Caco-2 (cell line): ENCODE measurements around the gene COL4A3. TPM values are rescaled to one million over a fixed set of nuclear protein-coding genes. Genes with fewer than 3 reads are reported as not detected.

Experiments
- BruUV-seq: library from RNA; stranded (reverse); fragments of 400-500 nt; replicated peaks from 2 replicates; lab custom pipeline; 2021; lab: Mats Ljungman, UMichigan
- CTCF ChIA-PET: fragments of 300-600 bp; sonication (Branson Sonifier 250); formaldehyde crosslinking; loops from one replicate; lab custom pipeline; 2022; ENCODE audit warnings: antibody characterized with exemption; lab: Charles Lee
- POLR2A ChIA-PET: fragments of 300-600 bp; sonication (Branson Sonifier 250); formaldehyde crosslinking; loops from one replicate; lab custom pipeline; 2022; ENCODE audit warnings: antibody characterized with exemption; lab: Charles Lee
- DNase-seq, 2 experiments: peaks; one replicate each; pipeline versions ENCODE4 v3.0.0 to v3.0.0-alpha.2; 2020 to 2022
- H3K27me3 ChIP-seq: replicated peaks from 2 replicates; pipeline ENCODE4 v1.6.0; 2011; ENCODE audit warnings: low read length; ENCODE audit not compliant: control insufficient read depth, insufficient read depth
- H3K36me3 ChIP-seq: 2 replicates; pipeline ENCODE4 v1.5.1; 2011; ENCODE audit warnings: low read length; ENCODE audit not compliant: control insufficient read depth, insufficient read depth
- H3K4me1 ChIP-seq: fragments of 250-450 bp; sonication (Bioruptor Pico); 2 replicates; pipeline ENCODE4 v1.5.1; 2020; ENCODE audit warnings: mild to moderate bottlenecking
- H3K4me3 ChIP-seq: 2 replicates; pipeline ENCODE4 v1.5.1; 2011; ENCODE audit warnings: low read depth, mild to moderate bottlenecking, control low read depth, low read length
- H3K9me3 ChIP-seq: fragments of 250-450 bp; sonication (Bioruptor Pico); 2 replicates; pipeline ENCODE4 v1.5.1; 2020; ENCODE audit warnings: mild to moderate bottlenecking, moderate library complexity
- H3K27ac Mint-ChIP-seq: one replicate; pipeline ENCODE4 v1.8.0; 2022; ENCODE audit warnings: mixed read lengths; ENCODE audit not compliant: unreplicated experiment
- H3K27me3 Mint-ChIP-seq: one replicate; pipeline ENCODE4 v1.8.0; 2022; ENCODE audit warnings: mixed read lengths; ENCODE audit not compliant: insufficient read depth, unreplicated experiment
- H3K36me3 Mint-ChIP-seq: one replicate; pipeline ENCODE4 v1.8.0; 2022; ENCODE audit warnings: mild to moderate bottlenecking, mixed read lengths; ENCODE audit not compliant: insufficient read depth, unreplicated experiment
- H3K4me1 Mint-ChIP-seq: one replicate; pipeline ENCODE4 v1.8.0; 2022; ENCODE audit warnings: low read depth, mixed read lengths; ENCODE audit not compliant: unreplicated experiment
- H3K4me3 Mint-ChIP-seq: one replicate; pipeline ENCODE4 v1.8.0; 2022; ENCODE audit warnings: mild to moderate bottlenecking, moderate library complexity, mixed read lengths; ENCODE audit not compliant: unreplicated experiment
- H3K9me3 Mint-ChIP-seq: one replicate; pipeline ENCODE4 v1.8.0; 2022; ENCODE audit warnings: mixed read lengths; ENCODE audit not compliant: unreplicated experiment
- intact Hi-C: fragments of 100-400 bp; cut with micrococcal nuclease; formaldehyde crosslinking; loops from one replicate; pipeline ENCODE4 v1.10.0; 2022; ENCODE audit not compliant: unreplicated experiment
- total RNA-seq: library from RNA; stranded (reverse); gene quantifications from 2 replicates; pipeline ENCODE4 v1.2.3, GENCODE V29; 2022
- TF ChIP-seq, protein P1 (sequence below), 2 experiments: fragments of 200-600 bp in 1 of 2; IDR thresholded peaks; 1 replicate in 1 of 2; 2 replicates in 1 of 2; pipeline versions ENCODE4 v1.5.1 to v1.8.0; 2011 to 2022; ENCODE audit warnings: antibody characterized with exemption in 1 of 2, control low read depth in 1 of 2, inconsistent platforms in 1 of 2, low read depth in 1 of 2, low read length in 1 of 2, mild to moderate bottlenecking in 1 of 2, moderate library complexity in 1 of 2; ENCODE audit not compliant: insufficient read depth in 1 of 2, severe bottlenecking in 1 of 2, unreplicated experiment in 1 of 2

The COL4A3 gene
- total RNA-seq, 1 experiment from 2014 or later = 4.2 TPM

DNA sequence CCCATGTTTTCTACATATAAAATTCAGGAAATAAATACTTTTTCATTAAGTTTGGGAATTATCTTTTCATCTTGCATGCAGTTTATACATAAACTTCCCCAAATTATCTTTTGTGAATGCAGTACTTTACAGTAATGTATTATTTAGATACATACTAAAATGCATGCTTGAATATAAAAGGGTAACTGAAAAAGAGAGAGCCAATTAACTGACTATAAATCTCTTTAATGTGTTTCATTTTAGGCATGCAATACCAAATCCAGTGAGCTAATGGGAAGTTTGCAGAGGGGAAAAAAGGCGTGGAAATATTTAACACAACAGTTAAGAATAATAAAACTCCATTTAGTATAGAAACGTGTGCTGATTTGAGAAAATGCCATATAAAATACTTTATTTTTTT lies 39.6 kb upstream of the COL4A3 start:
- H3K9me3 ChIP-seq = no peaks in the 10 kb centered on the region
- POLR2A ChIA-PET = no interaction called here
- Mint-ChIP-seq H3K27me3 (no peaks in the 10 kb centered on the region), H3K9me3 (no peaks in the 10 kb centered on the region), H3K4me3 (no peak overlapping the region), H3K27ac (no peak overlapping the region), H3K36me3 (peaks cover 5% of the 10 kb centered on the region), H3K4me1 (peaks cover 29% of the 10 kb centered on the region)
- intact Hi-C loops = loop anchor here (5.0 kb wide), 3 partner anchors 187 to 577 kb away; no protein-coding TSS in a partner anchor
- no TSS peak for BruUV-seq
- no peak overlapping the region for H3K4me3 ChIP-seq
- H3K36me3 ChIP-seq = no peaks in the 10 kb centered on the region
- no peak for DNase-seq
- CTCF ChIA-PET = no interaction called here
- H3K4me1 ChIP-seq = peaks cover 15% of the 10 kb centered on the region
- TF ChIP-seq, protein P1, sequence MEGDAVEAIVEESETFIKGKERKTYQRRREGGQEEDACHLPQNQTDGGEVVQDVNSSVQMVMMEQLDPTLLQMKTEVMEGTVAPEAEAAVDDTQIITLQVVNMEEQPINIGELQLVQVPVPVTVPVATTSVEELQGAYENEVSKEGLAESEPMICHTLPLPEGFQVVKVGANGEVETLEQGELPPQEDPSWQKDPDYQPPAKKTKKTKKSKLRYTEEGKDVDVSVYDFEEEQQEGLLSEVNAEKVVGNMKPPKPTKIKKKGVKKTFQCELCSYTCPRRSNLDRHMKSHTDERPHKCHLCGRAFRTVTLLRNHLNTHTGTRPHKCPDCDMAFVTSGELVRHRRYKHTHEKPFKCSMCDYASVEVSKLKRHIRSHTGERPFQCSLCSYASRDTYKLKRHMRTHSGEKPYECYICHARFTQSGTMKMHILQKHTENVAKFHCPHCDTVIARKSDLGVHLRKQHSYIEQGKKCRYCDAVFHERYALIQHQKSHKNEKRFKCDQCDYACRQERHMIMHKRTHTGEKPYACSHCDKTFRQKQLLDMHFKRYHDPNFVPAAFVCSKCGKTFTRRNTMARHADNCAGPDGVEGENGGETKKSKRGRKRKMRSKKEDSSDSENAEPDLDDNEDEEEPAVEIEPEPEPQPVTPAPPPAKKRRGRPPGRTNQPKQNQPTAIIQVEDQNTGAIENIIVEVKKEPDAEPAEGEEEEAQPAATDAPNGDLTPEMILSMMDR (IDR thresholded peaks at IDR 0.05; ENCODE audit: insufficient read depth in 1 of 2, low read depth in 1 of 2, low read length in 1 of 2, severe bottlenecking in 1 of 2, unreplicated experiment in 1 of 2) = no peak
- no peaks in the 10 kb centered on the region for H3K27me3 ChIP-seq

DNA sequence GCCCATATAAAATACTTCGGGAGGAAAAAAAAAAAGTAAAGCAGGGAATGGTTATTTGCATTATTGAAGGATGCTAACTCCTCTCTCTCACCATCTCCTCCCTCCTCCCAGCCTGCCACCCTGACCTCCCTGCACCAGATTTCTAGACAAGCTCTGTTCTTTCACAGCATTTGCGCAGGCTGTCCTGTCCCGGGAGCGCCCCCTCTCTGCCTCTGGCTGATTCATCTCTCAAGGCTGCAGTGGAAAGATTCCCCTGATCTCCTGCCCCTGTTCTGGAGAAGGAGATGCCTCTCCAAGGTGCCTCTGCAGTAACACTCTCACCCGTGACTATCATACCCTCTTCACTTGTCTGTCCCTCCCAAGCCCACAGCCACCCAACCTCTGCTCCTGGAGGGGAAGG lies 38.9 kb upstream of the COL4A3 start:
- H3K36me3 Mint-ChIP-seq = peaks cover 8% of the 10 kb centered on the region
- H3K4me1 ChIP-seq = peaks cover 15% of the 10 kb centered on the region
- H3K27ac Mint-ChIP-seq = peak overlapping the region; percentile 62
- H3K4me3 ChIP-seq = no peak overlapping the region
- H3K27me3 ChIP-seq = no peaks in the 10 kb centered on the region
- H3K9me3 ChIP-seq = no peaks in the 10 kb centered on the region
- TF ChIP-seq, protein P1 (IDR thresholded peaks at IDR 0.05; ENCODE audit: insufficient read depth in 1 of 2, low read depth in 1 of 2, low read length in 1 of 2, severe bottlenecking in 1 of 2, unreplicated experiment in 1 of 2) = peak in 1 of 2 experiments; percentile 8
- H3K27me3 Mint-ChIP-seq = no peaks in the 10 kb centered on the region
- DNase-seq = peak; percentile 25 to 41
- no TSS peak for BruUV-seq
- peaks cover 29% of the 10 kb centered on the region for H3K4me1 Mint-ChIP-seq
- H3K4me3 Mint-ChIP-seq = no peak overlapping the region
- H3K9me3 Mint-ChIP-seq = no peaks in the 10 kb centered on the region
- intact Hi-C loops = loop anchor here (5.0 kb wide), 3 partner anchors 187 to 577 kb away; no protein-coding TSS in a partner anchor
- POLR2A ChIA-PET = no interaction called here
- H3K36me3 ChIP-seq = no peaks in the 10 kb centered on the region
- CTCF ChIA-PET = no interaction called here

DNA sequence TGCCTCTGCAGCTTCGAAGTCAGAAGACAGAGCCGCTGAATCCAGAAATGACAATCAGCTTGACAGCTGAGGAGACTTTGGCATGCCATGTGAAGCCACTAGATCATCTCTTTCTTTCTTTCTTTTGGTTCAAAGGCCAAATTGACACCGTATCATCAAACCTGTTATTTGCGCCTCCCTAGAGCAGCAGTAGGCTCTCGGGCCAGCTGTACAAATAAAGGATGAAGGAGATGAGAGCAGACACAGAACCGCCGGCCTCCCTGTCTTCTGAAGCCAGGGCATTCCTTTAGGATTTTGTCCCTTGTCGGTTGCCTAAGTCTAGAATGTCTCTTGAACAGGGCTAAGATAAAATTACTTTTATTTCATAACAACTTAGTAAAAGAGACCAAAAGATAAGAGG lies 37.2 kb upstream of the COL4A3 start:
- intact Hi-C loops = loop anchor here (1.0 to 5.0 kb wide), 4 partner anchors 114 to 575 kb away; no protein-coding TSS in a partner anchor
- Mint-ChIP-seq H3K9me3 (no peaks in the 10 kb centered on the region), H3K4me3 (peak overlapping the region; percentile 44), H3K27ac (peak overlapping the region; percentile 75), H3K27me3 (no peaks in the 10 kb centered on the region), H3K36me3 (peaks cover 8% of the 10 kb centered on the region), H3K4me1 (peaks cover 29% of the 10 kb centered on the region)
- ChIA-PET CTCF (interaction anchor here (2.2 kb wide), 1 partner anchor 111 kb away, joined by 9 read pairs; no protein-coding TSS in a partner anchor), POLR2A (no interaction called here)
- H3K36me3 ChIP-seq = no peaks in the 10 kb centered on the region
- peaks cover 15% of the 10 kb centered on the region for H3K4me1 ChIP-seq
- peak; percentile 72 for DNase-seq
- H3K9me3 ChIP-seq = no peaks in the 10 kb centered on the region
- H3K4me3 ChIP-seq = no peak overlapping the region
- H3K27me3 ChIP-seq = no peaks in the 10 kb centered on the region
- BruUV-seq = no TSS peak
- TF ChIP-seq, protein P1 (IDR thresholded peaks at IDR 0.05; ENCODE audit: insufficient read depth in 1 of 2, low read depth in 1 of 2, low read length in 1 of 2, severe bottlenecking in 1 of 2, unreplicated experiment in 1 of 2) = no peak
